ENCODE results near the gene ZMYM4. TPM values are rescaled to one million over a fixed set of nuclear protein-coding genes. Genes with fewer than 3 reads are reported as not detected.

The ZMYM4 gene
- total RNA-seq, 4 donors from 2014 or later: 10.6 to 33.8 (median 25.6) TPM

DNA sequence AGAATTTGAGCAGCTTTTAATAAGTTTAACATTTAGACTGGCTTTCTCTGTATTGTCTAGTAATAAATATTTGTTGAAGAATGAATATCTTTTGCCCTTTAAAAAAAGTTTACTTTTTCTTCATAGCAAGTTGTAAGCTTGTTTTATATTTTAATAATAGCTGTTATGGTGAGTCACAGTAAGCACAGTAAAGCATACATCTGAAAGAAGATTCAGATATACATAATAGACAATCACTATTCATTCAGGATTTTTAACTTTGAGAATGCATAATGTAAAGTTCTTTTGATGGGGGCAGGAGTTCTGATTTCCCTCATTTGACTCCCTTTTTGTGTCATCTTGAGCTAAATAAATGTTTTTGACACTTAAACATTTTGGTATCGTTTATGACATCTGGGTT, 66.0 kb downstream of the ZMYM4 start:
- no peaks in the 10 kb centered on the region for H3K27me3 ChIP-seq
- TF ChIP-seq POLR2A (IDR thresholded peaks at IDR 0.05): no peak
- TF ChIP-seq, protein P1, sequence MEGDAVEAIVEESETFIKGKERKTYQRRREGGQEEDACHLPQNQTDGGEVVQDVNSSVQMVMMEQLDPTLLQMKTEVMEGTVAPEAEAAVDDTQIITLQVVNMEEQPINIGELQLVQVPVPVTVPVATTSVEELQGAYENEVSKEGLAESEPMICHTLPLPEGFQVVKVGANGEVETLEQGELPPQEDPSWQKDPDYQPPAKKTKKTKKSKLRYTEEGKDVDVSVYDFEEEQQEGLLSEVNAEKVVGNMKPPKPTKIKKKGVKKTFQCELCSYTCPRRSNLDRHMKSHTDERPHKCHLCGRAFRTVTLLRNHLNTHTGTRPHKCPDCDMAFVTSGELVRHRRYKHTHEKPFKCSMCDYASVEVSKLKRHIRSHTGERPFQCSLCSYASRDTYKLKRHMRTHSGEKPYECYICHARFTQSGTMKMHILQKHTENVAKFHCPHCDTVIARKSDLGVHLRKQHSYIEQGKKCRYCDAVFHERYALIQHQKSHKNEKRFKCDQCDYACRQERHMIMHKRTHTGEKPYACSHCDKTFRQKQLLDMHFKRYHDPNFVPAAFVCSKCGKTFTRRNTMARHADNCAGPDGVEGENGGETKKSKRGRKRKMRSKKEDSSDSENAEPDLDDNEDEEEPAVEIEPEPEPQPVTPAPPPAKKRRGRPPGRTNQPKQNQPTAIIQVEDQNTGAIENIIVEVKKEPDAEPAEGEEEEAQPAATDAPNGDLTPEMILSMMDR (IDR thresholded peaks at IDR 0.05): no peak
- WGBS, 2 donors: 52 to 77% methylated on average over 1 of the region's 1 CpG
- no peak overlapping the region for H3K4me3 ChIP-seq
- no peaks in the 10 kb centered on the region for H3K4me1 ChIP-seq
- H3K27ac ChIP-seq: no peak overlapping the region
- DNase-seq: no peak
- intact Hi-C loops (cut with DNase I): no loop called here
- no peaks in the 10 kb centered on the region for H3K9me3 ChIP-seq
- H3K36me3 ChIP-seq: peaks cover 0 to 26% (median 0%) of the 10 kb centered on the region in 3 donors

DNA sequence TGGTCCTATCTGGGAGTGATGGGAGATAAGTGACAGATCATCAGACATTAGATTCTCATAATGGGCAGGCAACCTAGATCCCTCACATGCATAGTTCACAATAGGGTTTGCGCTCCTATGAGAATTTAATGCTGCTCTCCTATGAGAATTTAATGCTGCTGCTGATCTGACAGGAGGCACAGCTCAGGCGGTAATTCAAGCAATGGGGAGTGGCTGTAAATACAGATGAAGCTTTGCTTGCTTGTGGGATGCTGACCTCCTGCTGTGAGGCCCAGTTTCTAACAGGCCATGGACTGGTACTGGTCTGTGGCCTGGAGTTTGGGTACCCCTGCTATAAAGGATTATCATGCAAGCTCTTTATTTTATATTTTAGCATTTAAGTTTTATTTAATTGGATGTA, 72.0 kb downstream of the ZMYM4 start:
- H3K27me3 ChIP-seq: no peaks in the 10 kb centered on the region
- no peaks in the 10 kb centered on the region for H3K9me3 ChIP-seq
- TF ChIP-seq, protein P1 (IDR thresholded peaks at IDR 0.05): no peak
- no peak for TF ChIP-seq POLR2A (IDR thresholded peaks at IDR 0.05)
- no peak for DNase-seq
- 95 to 100% methylated on average over 2 of the region's 2 CpGs for WGBS, 2 donors
- H3K4me3 ChIP-seq: no peak overlapping the region
- H3K27ac ChIP-seq: no peak overlapping the region
- H3K36me3 ChIP-seq: peaks cover 0 to 21% (median 0%) of the 10 kb centered on the region in 3 donors
- H3K4me1 ChIP-seq: no peaks in the 10 kb centered on the region
- intact Hi-C loops (cut with DNase I): no loop called here

DNA sequence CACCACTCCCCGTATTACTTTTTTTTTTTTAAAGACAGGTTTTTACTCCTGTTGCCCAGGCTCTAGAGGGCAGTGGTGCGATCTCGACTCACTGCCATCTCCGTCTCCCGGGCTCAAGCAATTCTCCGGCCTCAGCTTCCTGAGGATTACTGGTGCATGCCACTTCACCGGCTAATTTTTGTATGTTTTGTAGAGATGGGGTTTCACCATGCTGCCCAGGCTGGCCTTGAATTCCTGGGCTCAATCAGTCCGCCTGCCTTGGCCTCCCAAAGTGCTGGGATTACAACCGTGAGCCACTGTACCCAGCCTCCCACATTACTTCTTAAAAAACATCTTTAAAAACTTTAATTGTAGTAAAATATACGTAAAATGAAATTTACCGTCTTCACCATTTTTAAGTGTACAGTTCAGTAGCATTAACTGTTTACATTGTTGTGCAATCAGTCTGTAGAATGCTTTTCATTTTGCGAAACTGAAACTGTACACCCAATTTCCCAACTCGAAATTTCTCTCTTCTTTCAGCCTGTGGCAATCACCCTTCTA, 77.0 kb downstream of the ZMYM4 start:
- TF ChIP-seq, protein P1 (IDR thresholded peaks at IDR 0.05): no peak
- no peak for TF ChIP-seq POLR2A (IDR thresholded peaks at IDR 0.05)
- DNase-seq: no peak
- Histone ChIP-seq H3K27ac (no peak overlapping the region), H3K9me3 (no peaks in the 10 kb centered on the region), H3K27me3 (no peaks in the 10 kb centered on the region), H3K4me3 (no peak overlapping the region), H3K4me1 (no peaks in the 10 kb centered on the region), H3K36me3 (no peaks in the 10 kb centered on the region)
- intact Hi-C loops (cut with DNase I): no loop called here
- 83 to 87% methylated on average over 13 of the region's 13 CpGs for WGBS, 2 donors

DNA sequence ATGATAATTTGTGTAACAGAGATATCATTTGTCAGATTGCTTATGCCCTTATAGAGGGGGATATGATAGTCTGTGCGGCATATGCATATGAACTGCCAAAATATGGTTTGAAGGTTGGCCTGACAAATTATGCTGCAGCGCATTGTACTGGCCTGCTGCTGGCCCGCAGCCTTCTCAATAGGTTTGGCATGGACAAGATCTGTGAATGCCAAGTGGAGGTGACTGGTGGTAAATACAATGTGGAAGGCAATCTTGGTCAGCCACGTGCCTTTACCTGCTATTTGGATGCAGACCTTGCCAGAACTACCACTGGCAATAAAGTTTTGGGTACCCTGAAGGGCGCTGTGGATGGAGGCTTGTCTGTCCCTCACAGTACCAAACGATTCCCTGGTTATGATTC, 82.4 kb downstream of the ZMYM4 start:
- H3K27me3 ChIP-seq: no peaks in the 10 kb centered on the region
- H3K27ac ChIP-seq: no peak overlapping the region
- no peaks in the 10 kb centered on the region for H3K36me3 ChIP-seq
- H3K4me3 ChIP-seq: no peak overlapping the region
- no peak for DNase-seq
- no peaks in the 10 kb centered on the region for H3K4me1 ChIP-seq
- 66 to 78% methylated on average over 6 of the region's 6 CpGs for WGBS, 2 donors
- no peaks in the 10 kb centered on the region for H3K9me3 ChIP-seq
- intact Hi-C loops (cut with DNase I): no loop called here
- TF ChIP-seq, protein P1 (IDR thresholded peaks at IDR 0.05): no peak
- no peak for TF ChIP-seq POLR2A (IDR thresholded peaks at IDR 0.05)

DNA sequence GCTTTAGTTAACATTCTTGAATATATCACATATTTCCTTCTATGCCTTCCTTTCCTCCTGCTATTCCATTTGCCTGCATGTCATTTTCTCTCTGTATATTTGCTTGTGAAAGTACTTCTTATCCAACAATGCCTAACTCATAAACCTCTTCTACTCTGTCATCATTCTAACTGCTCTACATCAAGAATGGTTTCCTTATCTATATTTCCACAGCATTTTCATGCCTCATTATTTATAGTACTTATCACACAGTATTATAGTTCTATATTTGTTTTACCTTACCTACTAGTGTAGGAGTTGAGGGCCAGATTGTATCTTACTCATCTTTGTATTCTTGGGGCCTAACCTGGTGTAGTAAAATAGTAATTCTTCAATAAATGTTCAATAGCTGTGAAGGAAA, 91.5 kb downstream of the ZMYM4 start:
- Histone ChIP-seq H3K4me1 (no peaks in the 10 kb centered on the region), H3K27ac (no peak overlapping the region), H3K36me3 (peaks cover 0 to 41% (median 0%) of the 10 kb centered on the region in 3 donors), H3K9me3 (no peaks in the 10 kb centered on the region), H3K4me3 (no peak overlapping the region), H3K27me3 (no peaks in the 10 kb centered on the region)
- TF ChIP-seq, protein P1 (IDR thresholded peaks at IDR 0.05): no peak
- TF ChIP-seq POLR2A (IDR thresholded peaks at IDR 0.05): no peak
- intact Hi-C loops (cut with DNase I): no loop called here
- no peak for DNase-seq

Measured in esophagus squamous epithelium (tissue), 5 donors.